ENCODE data around the gene ZBTB7C.

Gene ZBTB7C

DNA sequence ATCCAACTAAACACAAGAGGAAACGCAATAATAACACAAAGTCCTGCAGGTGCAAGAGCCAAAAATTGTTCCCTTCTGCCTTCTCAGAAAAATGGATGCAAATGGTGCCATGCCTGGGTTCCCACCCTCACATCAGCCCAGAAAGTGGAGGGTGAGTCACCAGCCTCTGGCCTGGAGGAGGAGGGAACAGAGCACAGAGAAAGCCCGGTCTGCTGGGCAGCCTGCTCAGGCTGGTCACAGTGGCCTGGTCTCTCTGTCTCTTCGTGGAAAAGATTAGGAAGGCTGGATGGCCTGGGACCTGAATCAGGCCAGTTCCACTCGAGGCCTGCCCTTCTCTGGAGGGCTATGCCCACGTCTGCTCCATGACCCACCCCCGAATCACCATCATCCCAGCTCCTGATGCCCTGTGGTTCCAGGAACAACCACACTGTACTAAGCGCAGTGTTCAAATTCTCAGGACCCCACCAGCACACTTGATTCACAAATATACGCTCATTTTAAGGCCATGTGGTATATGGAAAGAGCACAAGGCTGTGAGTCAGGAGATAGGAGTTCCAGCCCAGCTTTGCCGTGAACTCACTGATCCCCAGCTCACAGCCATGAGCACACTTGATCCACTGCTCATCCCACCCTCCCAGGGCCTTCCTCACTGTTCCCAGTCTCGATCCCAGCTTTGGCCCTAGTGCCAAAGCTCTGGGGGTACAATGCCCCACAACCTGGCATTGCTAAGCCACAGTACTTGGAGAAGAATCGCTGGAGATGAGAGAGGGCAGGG lies 82.1 kb downstream of the ZBTB7C start:
- DNase-seq (ENCODE audit: low read depth in 2 of 2): no peak

GRCh38 chr18:48325115-48325665 lies 84.0 kb downstream of the ZBTB7C start:
- DNase-seq (ENCODE audit: low read depth in 2 of 2): no peak

DNA sequence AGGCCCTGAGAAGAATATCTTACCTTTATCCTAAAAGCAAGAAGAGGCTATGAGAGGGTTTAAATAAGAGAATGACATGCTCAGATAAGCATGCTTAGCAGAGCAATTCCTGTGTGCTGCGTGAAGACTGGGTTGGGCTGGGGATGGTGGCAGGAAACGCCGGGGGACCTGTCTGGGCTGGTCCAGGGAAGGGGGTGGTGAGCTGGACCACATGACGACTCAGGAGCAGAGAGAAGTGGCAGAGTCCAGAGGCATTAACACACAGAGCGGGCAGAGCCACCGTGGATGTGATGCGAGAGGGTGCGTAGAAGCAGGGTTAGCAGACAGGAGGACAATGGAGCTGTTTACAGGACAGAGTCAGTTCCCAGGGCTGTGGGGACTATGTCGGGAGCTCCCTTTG lies 84.5 kb downstream of the ZBTB7C start:
- DNase-seq (ENCODE audit: low read depth in 2 of 2): no peak

DNA sequence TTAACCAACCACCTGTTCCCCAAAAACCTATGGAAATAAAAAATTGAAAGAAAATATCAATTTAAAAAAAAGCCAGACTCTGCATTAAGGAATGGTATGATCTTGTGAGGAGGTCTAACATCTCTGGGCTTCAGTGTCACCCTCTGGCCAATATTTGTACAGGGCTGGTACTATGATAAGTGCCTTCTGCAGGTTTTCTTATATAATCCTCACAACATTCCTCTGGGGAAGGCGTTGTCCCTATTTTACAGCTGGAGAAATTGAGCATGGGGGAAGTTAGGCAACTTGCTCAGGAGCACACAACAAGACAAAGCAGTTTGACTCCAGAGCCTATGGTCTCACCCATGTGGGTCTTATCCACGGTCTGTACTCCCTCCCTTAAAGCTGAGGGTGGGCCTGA lies 86.0 kb downstream of the ZBTB7C start:
- no peak for DNase-seq (ENCODE audit: low read depth in 2 of 2)

- DNase-seq (ENCODE audit: low read depth in 2 of 2): no peak
These were observed 87.6 kb downstream of the ZBTB7C start for GRCh38 chr18:48321536-48321935.

- no peak for DNase-seq (ENCODE audit: low read depth in 2 of 2)
These were observed 88.1 kb downstream of the ZBTB7C start for GRCh38 chr18:48321121-48321520.

DNA sequence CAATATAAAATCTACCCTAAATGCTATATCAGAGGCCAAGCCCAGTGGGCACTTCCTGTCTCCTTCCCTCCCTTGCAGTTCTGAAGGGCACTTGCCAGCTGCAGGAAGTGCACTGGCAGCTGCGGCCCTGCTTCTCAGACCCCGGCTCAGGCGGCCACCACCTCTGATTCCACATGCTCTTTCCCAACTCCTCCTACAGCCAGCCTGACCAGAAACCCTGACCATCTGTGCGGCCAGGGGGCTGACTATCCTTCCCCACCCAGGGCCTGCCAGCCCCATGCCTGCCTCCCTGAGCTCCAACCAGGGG lies 88.6 kb downstream of the ZBTB7C start:
- no peak for DNase-seq (ENCODE audit: low read depth in 2 of 2)

GRCh38 chr18:48319801-48320638 lies 89.2 kb downstream of the ZBTB7C start:
- no peak for DNase-seq (ENCODE audit: low read depth in 2 of 2)

GRCh38 chr18:48318436-48318835 lies 90.7 kb downstream of the ZBTB7C start:
- DNase-seq (ENCODE audit: low read depth in 2 of 2): no peak

DNA sequence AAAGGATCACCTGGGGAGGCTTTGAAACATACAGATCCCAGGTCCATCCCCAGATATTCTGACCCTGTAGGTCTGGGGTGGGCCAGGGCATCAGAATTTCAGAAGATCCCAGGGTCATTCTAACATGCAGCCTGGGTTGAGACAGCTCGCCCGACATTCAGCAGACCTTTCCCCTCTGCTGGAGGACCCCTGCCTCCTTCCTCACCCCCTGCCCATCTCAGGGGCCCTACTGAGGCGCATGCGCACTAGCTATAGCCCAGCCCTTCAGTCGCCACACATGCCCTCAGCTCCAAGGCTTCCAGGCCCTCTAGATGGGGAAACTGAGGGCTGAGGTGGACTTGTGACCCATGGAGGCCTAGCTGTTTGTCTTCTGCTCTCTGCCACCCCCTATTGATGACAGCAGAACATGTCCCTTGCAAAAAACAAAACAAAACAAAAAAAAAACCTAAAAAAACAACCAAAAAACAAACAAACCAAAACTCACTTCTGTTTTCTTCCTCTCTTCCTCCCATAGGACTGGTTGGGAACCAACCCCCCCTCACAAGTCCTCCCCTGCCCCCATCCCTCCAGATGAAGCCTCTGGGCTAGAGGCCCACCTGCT lies 91.3 kb downstream of the ZBTB7C start:
- no peak for DNase-seq (ENCODE audit: low read depth in 2 of 2)

DNA sequence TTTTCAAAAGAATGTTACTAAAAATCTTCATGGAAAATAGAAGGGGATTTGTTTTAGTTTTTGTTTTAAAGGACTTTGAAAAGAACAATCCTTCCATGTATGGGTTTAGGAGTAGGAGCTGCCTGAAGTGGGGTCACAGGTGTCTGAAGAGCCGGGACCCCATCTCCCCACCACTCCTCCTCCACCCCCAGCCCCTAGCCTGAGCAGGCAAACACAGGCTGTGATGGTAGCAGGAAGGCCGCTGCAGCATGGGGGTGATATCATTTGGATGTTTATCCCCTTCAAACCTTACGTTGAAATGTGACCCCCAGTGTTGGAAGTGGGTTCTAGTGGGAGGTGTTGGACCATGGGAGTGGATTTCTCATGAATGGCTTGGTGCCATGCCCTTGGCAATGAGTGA lies 93.0 kb downstream of the ZBTB7C start:
- DNase-seq (ENCODE audit: low read depth in 2 of 2): no peak

DNA sequence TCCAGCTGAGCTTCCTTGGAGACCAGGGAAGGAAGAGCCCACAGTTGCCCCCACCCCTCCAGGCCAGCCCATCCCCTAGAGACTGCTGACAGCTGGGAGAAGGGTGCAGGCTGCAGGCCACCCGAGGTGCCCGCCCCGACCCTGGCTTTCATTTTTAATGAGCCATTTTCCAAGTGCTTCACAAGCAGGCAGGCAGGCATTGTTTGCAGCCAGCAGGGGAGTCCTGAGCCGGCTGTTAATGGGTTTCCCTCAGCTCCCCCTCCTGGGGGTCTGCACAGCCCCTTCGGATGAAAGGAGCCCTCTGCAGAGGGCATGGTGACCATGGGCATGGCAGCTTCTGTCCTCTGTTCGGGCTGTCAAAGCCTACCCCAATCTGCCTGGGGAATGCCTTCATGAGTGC lies 94.5 kb downstream of the ZBTB7C start:
- DNase-seq (ENCODE audit: low read depth in 2 of 2): no peak

DNA sequence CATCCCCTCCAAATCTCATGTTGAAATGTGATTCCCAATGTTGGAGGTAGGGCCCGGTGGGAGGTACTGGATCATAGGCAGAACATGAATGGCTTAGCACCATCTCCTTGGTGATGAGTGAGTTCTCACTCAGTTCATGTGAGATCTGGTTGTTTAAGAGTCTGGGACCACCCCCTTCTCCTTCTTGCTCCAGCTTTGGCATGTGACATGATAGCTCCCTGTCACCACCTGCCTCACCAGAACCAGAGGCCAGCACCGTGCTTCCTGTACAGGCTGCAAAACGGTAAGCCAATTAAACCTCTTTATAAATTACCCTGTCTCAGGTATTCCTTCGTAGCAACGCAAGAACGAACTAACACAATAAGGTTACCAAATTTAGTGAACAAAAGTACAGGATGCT lies 95.4 kb downstream of the ZBTB7C start:
- DNase-seq (ENCODE audit: low read depth in 2 of 2): no peak

GRCh38 chr18:48312066-48312465 lies 97.1 kb downstream of the ZBTB7C start:
- DNase-seq (ENCODE audit: low read depth in 2 of 2): no peak

GRCh38 chr18:48310999-48311398 lies 98.2 kb downstream of the ZBTB7C start:
- DNase-seq (ENCODE audit: low read depth in 2 of 2): no peak

DNA sequence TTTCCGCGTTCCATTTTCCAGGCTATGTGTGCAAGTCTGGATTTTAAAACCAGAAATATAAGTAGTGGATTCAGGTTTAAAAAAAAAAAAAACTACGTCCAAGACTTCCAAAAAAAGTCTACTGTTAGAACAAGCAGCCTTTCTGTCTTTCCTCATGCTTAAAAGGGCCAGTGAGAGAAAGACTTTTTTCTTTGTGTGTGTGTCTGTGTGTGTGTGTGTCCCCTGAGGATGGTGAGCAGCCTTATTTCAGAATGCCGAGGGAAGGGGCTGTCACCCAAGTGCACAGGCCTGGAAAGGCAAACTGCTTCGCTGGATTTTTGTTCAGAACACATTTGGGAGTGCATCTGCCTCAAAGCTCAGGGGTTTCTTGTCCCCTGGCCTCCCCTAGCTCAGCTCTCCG lies 98.8 kb downstream of the ZBTB7C start:
- DNase-seq (ENCODE audit: low read depth in 2 of 2): no peak

GRCh38 chr18:48308755-48309575 lies 100.2 kb downstream of the ZBTB7C start:
- no peak for DNase-seq (ENCODE audit: low read depth in 2 of 2)

DNA sequence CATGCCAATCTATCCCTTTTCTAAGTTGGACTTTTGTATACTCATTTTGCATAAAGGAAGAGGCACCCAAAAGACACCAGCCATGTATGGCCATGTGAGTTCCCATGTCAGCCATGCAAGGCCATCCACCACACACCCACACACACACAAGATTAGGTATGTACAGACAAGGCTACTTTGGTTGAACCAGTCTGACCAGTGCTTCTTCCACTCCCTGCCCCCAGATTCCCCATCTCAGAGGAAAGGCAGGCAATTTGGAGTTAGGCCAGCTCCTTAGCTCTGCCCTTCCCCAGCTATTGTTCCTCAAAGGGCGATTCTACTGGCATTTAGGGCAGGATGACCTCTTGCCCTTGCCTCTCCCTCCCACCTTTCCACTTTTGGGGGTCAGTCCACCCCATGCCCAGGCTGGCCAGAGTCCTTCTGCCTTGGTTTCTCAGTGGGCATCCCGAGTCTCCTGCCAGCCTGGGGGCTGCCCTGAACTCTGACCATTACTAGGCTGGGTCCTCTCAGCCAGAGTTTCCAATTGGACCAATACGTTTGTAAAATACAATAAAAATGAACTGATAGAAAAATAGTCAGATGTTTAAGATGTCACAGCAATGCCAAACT lies 101.1 kb downstream of the ZBTB7C start:
- no peak for DNase-seq (ENCODE audit: low read depth in 2 of 2)

DNA sequence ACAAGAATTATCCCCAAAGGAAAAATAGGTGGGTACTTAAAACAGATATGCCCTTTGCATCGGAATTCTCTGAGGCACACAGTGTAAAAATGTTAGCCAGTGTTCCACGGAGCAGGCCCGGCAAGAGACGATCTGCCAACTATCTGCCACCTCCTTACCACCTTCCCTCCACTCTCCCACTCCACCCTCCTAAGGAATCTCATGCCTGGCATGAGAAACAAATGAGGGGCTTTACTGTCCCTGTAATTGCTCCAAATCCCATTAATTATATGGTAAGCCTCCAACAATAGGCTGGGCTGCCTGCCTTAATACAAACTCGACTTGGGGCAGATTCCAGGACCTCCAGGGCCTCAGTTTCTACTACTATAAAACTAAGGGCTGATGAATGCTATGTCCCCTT lies 102.3 kb downstream of the ZBTB7C start:
- DNase-seq (ENCODE audit: low read depth in 2 of 2): no peak

- DNase-seq (ENCODE audit: low read depth in 2 of 2): no peak
These were observed 104.1 kb downstream of the ZBTB7C start for GRCh38 chr18:48304906-48305693.

GRCh38 chr18:48303883-48304282 lies 105.3 kb downstream of the ZBTB7C start:
- DNase-seq (ENCODE audit: low read depth in 2 of 2): no peak
